HepG2 (cell line): ENCODE data around the gene CACNB4. TPM values are rescaled to one million over a fixed set of nuclear protein-coding genes. Genes with fewer than 3 reads are reported as not detected.
"Not testable (repeated sequence)": the region's sequence is repeated elsewhere in the genome, so short reads cannot be mapped to it uniquely, and the experiment has no call there.

ENCODE experiments used
- ATAC-seq: fragments of 200-7000 bp; cut with Tn5 transposase; 3 replicates; pipeline ENCODE4 v1.9.1; 2020; ENCODE audit warnings: mild to moderate bottlenecking, moderate library complexity
- BruUV-seq: library from RNA; stranded (reverse); fragments of 400-500 nt; replicated peaks from 2 replicates; lab custom pipeline; 2021; lab: Mats Ljungman, UMichigan
- CTCF ChIA-PET: fragments of 300-600 bp; formaldehyde crosslinking; extraction: SDS; loops from one replicate; lab custom pipeline; 2021; ENCODE audit warnings: low total read pairs, inconsistent platforms, low intra/inter-chr PET ratio; lab: Yijun Ruan, JAX
- POLR2A ChIA-PET: fragments of 350-600 bp; sonication (Branson Sonifier 250); formaldehyde crosslinking; loops from one replicate; lab custom pipeline; 2020; ENCODE audit warnings: antibody characterized with exemption, inconsistent platforms; lab: Yijun Ruan, JAX
- DNase-seq: peaks from one replicate; pipeline ENCODE4 v3.0.0-alpha.2; 2015; ENCODE audit warnings: low spot score
- FAIRE-seq: peaks from 3 replicates; lab custom pipeline; 2011; peaks lifted over from hg19 to GRCh38; lab: Jason Lieb, UNC
- H2AFZ ChIP-seq: one replicate; pipeline ENCODE4 v1.6.1; 2011; ENCODE audit warnings: low read length, inconsistent platforms
- H3K27ac ChIP-seq: fragments of 300-600 bp; 3 replicates; pipeline ENCODE4 v1.8.0; 2011; ENCODE audit warnings: mixed run types, mild to moderate bottlenecking, mixed read lengths, low read length, inconsistent platforms; ENCODE audit not compliant: insufficient read depth; ENCODE audit errors: extremely low read length
- H3K27me3 ChIP-seq, 2 experiments: fragments of 200-600 bp in 1 of 2; 2 replicates in 1 of 2; 3 replicates in 1 of 2; pipeline versions ENCODE4 v1.6.0 to v1.8.0; 2011; ENCODE audit warnings: low read length in 2 of 2, mild to moderate bottlenecking in 2 of 2, moderate library complexity in 2 of 2, inconsistent platforms in 1 of 2; ENCODE audit not compliant: insufficient read depth in 2 of 2, control insufficient read depth in 1 of 2
- H3K36me3 ChIP-seq, 2 experiments: fragments of 200-600 bp in 1 of 2; replicated peaks in 1 of 2; 2 replicates in 1 of 2; 3 replicates in 1 of 2; pipeline versions ENCODE4 v1.5.1 to v1.8.0; 2011; ENCODE audit warnings: low read length in 2 of 2, inconsistent platforms in 1 of 2; ENCODE audit not compliant: insufficient read depth in 2 of 2, control insufficient read depth in 1 of 2
- H3K4me1 ChIP-seq: 2 replicates; pipeline ENCODE4 v1.5.1; 2012; ENCODE audit warnings: low read length, inconsistent platforms; ENCODE audit not compliant: insufficient read depth
- H3K4me2 ChIP-seq: 2 replicates; pipeline ENCODE4 v1.6.0; 2011; ENCODE audit warnings: low read depth, low read length, inconsistent platforms
- H3K4me3 ChIP-seq, 3 experiments: fragments of 200-600 bp in 1 of 3; sonication (generic), shearing (Covaris generic) in 1 of 3; replicated peaks in 1 of 3; 2 replicates each; pipeline ENCODE4 v1.5.1; 2011 to 2016; ENCODE audit warnings: low read length in 3 of 3, inconsistent platforms in 2 of 3, low read depth in 2 of 3, mild to moderate bottlenecking in 2 of 3, control low read depth in 1 of 3, mixed read lengths in 1 of 3; ENCODE audit not compliant: insufficient read depth in 1 of 3
- H3K79me2 ChIP-seq: one replicate; pipeline ENCODE4 v1.6.1; 2011; ENCODE audit warnings: low read length, inconsistent platforms; ENCODE audit not compliant: insufficient read depth
- H3K9ac ChIP-seq: 2 replicates; pipeline ENCODE4 v1.6.0; 2011; ENCODE audit warnings: mild to moderate bottlenecking, low read depth, low read length, inconsistent platforms; ENCODE audit not compliant: insufficient read depth
- H3K9me3 ChIP-seq: 2 replicates; pipeline ENCODE4 v1.5.1; 2012; ENCODE audit warnings: mild to moderate bottlenecking, low read length
- H4K20me1 ChIP-seq: 2 replicates; pipeline ENCODE4 v1.6.0; 2011; ENCODE audit warnings: inconsistent platforms, mild to moderate bottlenecking, low read length, moderate library complexity; ENCODE audit not compliant: insufficient read depth
- MED8 ChIP-seq: sonication (generic); formaldehyde crosslinking; IDR thresholded peaks from 2 replicates; pipeline ENCODE4 v1.8.1; 2023; ENCODE audit warnings: mild to moderate bottlenecking, missing genetic modification reagents; ENCODE audit not compliant: insufficient replicate concordance
- SALL1 ChIP-seq: sonication (generic); formaldehyde crosslinking; IDR thresholded peaks from 2 replicates; pipeline ENCODE4 v1.8.0; 2022; ENCODE audit warnings: mild to moderate bottlenecking, missing genetic modification reagents
- ZNF460 ChIP-seq: sonication (generic); formaldehyde crosslinking; IDR thresholded peaks from 2 replicates; pipeline ENCODE4 v1.5.1; 2020; ENCODE audit warnings: missing genetic modification reagents, mild to moderate bottlenecking, borderline replicate concordance
- ZNF563 ChIP-seq: sonication (generic); formaldehyde crosslinking; IDR thresholded peaks from 2 replicates; pipeline ENCODE4 v1.8.0; 2022; ENCODE audit warnings: mild to moderate bottlenecking, moderate library complexity, missing genetic modification reagents
- ZNF776 ChIP-seq: sonication (generic); formaldehyde crosslinking; IDR thresholded peaks from 2 replicates; pipeline ENCODE4 v1.4.0; 2020; ENCODE audit warnings: mild to moderate bottlenecking, missing genetic modification reagents
- ZSCAN20 ChIP-seq: sonication (generic); formaldehyde crosslinking; IDR thresholded peaks from 2 replicates; pipeline ENCODE4 v1.4.0; 2020; ENCODE audit warnings: missing genetic modification reagents, mild to moderate bottlenecking, borderline replicate concordance
- WGBS: methylation state at CpG from one replicate; pipeline ENCODE4 v1.1.6; 2017; ENCODE audit warnings: low lambda C conversion rate; 5-methylcytosine and 5-hydroxymethylcytosine counted together
- in situ Hi-C: cut with HindIII; loops from 2 replicates; pipeline ENCODE4 v1.10.0; 2017; ENCODE audit warnings: low pct_unique_long_range_greater_than_20kb; ENCODE audit not compliant: extremely low pct_ligation_motif_present
- intact Hi-C: fragments of 100-400 bp; cut with micrococcal nuclease; formaldehyde crosslinking; loops from one replicate; pipeline ENCODE4 v1.10.0; 2022; ENCODE audit not compliant: unreplicated experiment
- polyA plus RNA-seq, 8 experiments: library from polyadenylated mRNA; depleted of rRNA in 3 of 8; stranded (reverse) in 7 of 8; unstranded in 1 of 8; fragments of >200 nt; fragmentation: Illumina TruSeq in 4 of 8; extraction: Trizol in 4 of 8; gene quantifications; 2 replicates each; pipeline versions ENCODE4 v1.2.1 to v1.2.3, GENCODE V29; 2011 to 2016; ENCODE audit warnings: low read depth in 4 of 8, missing spikeins in 1 of 8, mixed read lengths in 1 of 8; ENCODE audit not compliant: insufficient read depth in 1 of 8
- total RNA-seq, 5 experiments: library from RNA; depleted of rRNA; stranded (reverse); fragments of >200 nt; fragmentation: Illumina TruSeq; extraction: Trizol; gene quantifications; 2 replicates each; pipeline ENCODE4 v1.2.3, GENCODE V29; 2016; ENCODE audit warnings: low read depth in 1 of 5
- TF ChIP-seq, protein P1 (sequence below): sonication (generic); formaldehyde crosslinking; IDR thresholded peaks from 2 replicates; pipeline ENCODE4 v1.8.0; 2023; ENCODE audit warnings: mild to moderate bottlenecking, missing genetic modification reagents
- TF ChIP-seq, protein P2 (sequence below): sonication (generic); formaldehyde crosslinking; IDR thresholded peaks from 2 replicates; pipeline ENCODE4 v1.4.0; 2020; ENCODE audit warnings: mild to moderate bottlenecking, missing genetic modification reagents
- TF ChIP-seq, protein P3 (sequence below): sonication (generic); formaldehyde crosslinking; conservative IDR thresholded peaks from 2 replicates; pipeline ENCODE4 v1.8.0; 2022; ENCODE audit warnings: mild to moderate bottlenecking, moderate library complexity, missing genetic modification reagents
- TF ChIP-seq, protein P4 (sequence below): sonication (generic); formaldehyde crosslinking; IDR thresholded peaks from 2 replicates; pipeline ENCODE4 v1.4.0; 2020; ENCODE audit warnings: mild to moderate bottlenecking, missing genetic modification reagents
- TF ChIP-seq, protein P5 (sequence below): sonication (generic); formaldehyde crosslinking; IDR thresholded peaks from 2 replicates; pipeline ENCODE4 v1.5.1; 2020; ENCODE audit warnings: missing genetic modification reagents, mild to moderate bottlenecking, borderline replicate concordance

Gene CACNB4
- total and polyA plus RNA-seq, 2 of the 13 experiments (the other 11 are each of a cell fraction or from before 2014, with no cell fraction given): 5.1 to 14.3 TPM

DNA sequence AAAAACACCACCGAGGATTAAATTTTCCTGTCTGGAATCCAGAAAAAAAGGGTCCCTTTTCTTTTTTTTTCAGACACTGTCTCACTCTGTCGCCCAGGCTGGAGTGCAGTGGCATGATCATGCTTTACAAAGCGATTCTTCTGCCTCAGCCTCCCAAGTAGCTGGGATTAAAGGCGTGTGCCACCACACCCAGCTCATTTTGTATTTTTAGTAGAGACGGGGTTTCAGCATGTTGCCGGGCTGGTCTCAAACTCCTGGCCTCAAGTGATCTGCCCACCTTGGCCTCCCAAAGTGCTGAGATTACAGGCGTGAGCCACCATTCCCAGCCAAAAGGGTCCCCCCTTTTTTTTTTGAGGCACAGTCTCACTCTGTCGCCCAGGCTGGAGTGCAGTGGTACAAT, 104.7 kb downstream of the CACNB4 start:
- Histone ChIP-seq H3K27ac (peak overlapping the region; percentile 84), H3K4me1 (peaks cover 98% of the 10 kb centered on the region)
- FAIRE-seq, H3K27me3 ChIP-seq, H2AFZ ChIP-seq, H3K9me3 ChIP-seq, POLR2A ChIA-PET, CTCF ChIA-PET, H3K9ac ChIP-seq, DNase-seq, H3K4me2 ChIP-seq, H3K36me3 ChIP-seq, in situ Hi-C loops, H3K4me3 ChIP-seq, ATAC-seq, H4K20me1 ChIP-seq, H3K79me2 ChIP-seq, BruUV-seq: not testable (repeated sequence)
- 96% methylated on average over 8 of the region's 8 CpGs for WGBS
- TF ChIP-seq, protein P1, sequence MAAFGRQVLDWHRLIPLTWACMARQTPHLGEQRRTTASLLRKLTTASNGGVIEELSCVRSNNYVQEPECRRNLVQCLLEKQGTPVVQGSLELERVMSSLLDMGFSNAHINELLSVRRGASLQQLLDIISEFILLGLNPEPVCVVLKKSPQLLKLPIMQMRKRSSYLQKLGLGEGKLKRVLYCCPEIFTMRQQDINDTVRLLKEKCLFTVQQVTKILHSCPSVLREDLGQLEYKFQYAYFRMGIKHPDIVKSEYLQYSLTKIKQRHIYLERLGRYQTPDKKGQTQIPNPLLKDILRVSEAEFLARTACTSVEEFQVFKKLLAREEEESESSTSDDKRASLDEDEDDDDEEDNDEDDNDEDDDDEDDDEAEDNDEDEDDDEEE (CRISPR knock-in tag): 0 out of 2 replicates have a peak, but pooled peaks have one; percentile 35
- TF ChIP-seq ZNF563 (CRISPR knock-in tag) (0 out of 2 replicates have a peak, but pooled peaks have one; percentile 24), MED8 (peak; percentile 34), ZNF776 (CRISPR knock-in tag) (0 out of 2 replicates have a peak, but pooled peaks have one; percentile 37), ZNF460 (CRISPR knock-in tag) (peak; percentile 60; the same call in 1 of the 2 replicates), ZSCAN20 (CRISPR knock-in tag) (0 out of 2 replicates have a peak, but pooled peaks have one; percentile 36), SALL1 (CRISPR knock-in tag) (0 out of 2 replicates have a peak, but pooled peaks have one; percentile 18)
- TF ChIP-seq, protein P2, sequence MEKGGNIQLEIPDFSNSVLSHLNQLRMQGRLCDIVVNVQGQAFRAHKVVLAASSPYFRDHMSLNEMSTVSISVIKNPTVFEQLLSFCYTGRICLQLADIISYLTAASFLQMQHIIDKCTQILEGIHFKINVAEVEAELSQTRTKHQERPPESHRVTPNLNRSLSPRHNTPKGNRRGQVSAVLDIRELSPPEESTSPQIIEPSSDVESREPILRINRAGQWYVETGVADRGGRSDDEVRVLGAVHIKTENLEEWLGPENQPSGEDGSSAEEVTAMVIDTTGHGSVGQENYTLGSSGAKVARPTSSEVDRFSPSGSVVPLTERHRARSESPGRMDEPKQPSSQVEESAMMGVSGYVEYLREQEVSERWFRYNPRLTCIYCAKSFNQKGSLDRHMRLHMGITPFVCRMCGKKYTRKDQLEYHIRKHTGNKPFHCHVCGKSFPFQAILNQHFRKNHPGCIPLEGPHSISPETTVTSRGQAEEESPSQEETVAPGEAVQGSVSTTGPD: 0 out of 2 replicates have a peak, but pooled peaks have one; percentile 20
- TF ChIP-seq, protein P3, sequence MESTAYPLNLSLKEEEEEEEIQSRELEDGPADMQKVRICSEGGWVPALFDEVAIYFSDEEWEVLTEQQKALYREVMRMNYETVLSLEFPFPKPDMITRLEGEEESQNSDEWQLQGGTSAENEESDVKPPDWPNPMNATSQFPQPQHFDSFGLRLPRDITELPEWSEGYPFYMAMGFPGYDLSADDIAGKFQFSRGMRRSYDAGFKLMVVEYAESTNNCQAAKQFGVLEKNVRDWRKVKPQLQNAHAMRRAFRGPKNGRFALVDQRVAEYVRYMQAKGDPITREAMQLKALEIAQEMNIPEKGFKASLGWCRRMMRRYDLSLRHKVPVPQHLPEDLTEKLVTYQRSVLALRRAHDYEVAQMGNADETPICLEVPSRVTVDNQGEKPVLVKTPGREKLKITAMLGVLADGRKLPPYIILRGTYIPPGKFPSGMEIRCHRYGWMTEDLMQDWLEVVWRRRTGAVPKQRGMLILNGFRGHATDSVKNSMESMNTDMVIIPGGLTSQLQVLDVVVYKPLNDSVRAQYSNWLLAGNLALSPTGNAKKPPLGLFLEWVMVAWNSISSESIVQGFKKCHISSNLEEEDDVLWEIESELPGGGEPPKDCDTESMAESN (CRISPR knock-in tag): 0 out of 2 replicates have a peak, but pooled peaks have one; percentile 28
- TF ChIP-seq, protein P4, sequence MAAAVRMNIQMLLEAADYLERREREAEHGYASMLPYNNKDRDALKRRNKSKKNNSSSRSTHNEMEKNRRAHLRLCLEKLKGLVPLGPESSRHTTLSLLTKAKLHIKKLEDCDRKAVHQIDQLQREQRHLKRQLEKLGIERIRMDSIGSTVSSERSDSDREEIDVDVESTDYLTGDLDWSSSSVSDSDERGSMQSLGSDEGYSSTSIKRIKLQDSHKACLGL (CRISPR knock-in tag): peak; percentile 65; the same call in 1 of the 2 replicates
- TF ChIP-seq, protein P5, sequence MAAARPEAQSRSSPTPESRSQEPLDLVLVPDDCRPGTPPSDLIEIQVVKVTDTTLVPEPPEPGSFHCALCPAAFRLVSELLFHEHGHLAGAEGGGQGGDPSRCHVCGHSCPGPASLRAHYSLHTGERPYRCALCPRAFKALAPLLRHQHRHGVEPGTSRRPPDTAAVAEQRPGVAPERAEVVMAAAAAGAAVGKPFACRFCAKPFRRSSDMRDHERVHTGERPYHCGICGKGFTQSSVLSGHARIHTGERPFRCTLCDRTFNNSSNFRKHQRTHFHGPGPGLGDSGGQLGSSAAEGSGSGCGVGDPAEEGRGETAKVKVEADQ: peak; percentile 43; the same call in 1 of the 2 replicates
- intact Hi-C loops: loop anchor here (2.0 kb wide), 1 partner anchor 17 kb away; no protein-coding TSS in a partner anchor
